Gastroesophageal sphincter (tissue), 4 donors: ENCODE results near the gene GRIA3. TPM values are rescaled to one million over a fixed set of nuclear protein-coding genes. Genes with fewer than 3 reads are reported as not detected.

Experiments used
- ATAC-seq: fragments of 150-250 bp; one replicate; pipeline ENCODE4 v1.9.1; 2016; ENCODE audit warnings: mild to moderate bottlenecking, moderate library complexity
- H3K27ac ChIP-seq, 4 donors: fragments of 200-600 bp; sonication (generic) in 3 of 4; 1 replicate in 3 of 4; 2 replicates in 1 of 4; pipeline ENCODE4 v1.5.1; 2016 to 2019
- H3K27me3 ChIP-seq: fragments of 200-600 bp; sonication (generic); one replicate; pipeline ENCODE4 v1.5.1; 2019
- H3K36me3 ChIP-seq, 2 donors: fragments of 200-600 bp; sonication (generic); one replicate each; pipeline ENCODE4 v1.5.1; 2019; ENCODE audit warnings: control low read depth in 1 of 2
- H3K4me1 ChIP-seq, 3 donors: fragments of 200-600 bp; sonication (generic); 1 replicate in 2 of 3; 2 replicates in 1 of 3; pipeline ENCODE4 v1.5.1; 2016 to 2019; ENCODE audit warnings: control low read depth in 2 of 3
- H3K4me3 ChIP-seq, 2 donors: fragments of 200-600 bp; sonication (generic); one replicate each; pipeline ENCODE4 v1.5.1; 2019; ENCODE audit warnings: mild to moderate bottlenecking in 1 of 2, moderate library complexity in 1 of 2
- H3K9me3 ChIP-seq, 3 donors: fragments of 200-600 bp; sonication (generic); one replicate each; pipeline ENCODE4 v1.5.1; 2017 to 2019; ENCODE audit warnings: control low read depth in 2 of 3
- CTCF ChIP-seq, 4 experiments: fragments of 200-600 bp in 2 of 4; fragments of 450-650 bp in 2 of 4; sonication (generic) in 1 of 4; IDR thresholded peaks; one replicate each; pipeline ENCODE4 v1.5.1; 2017 to 2019; ENCODE audit warnings: antibody characterized with exemption in 4 of 4, mild to moderate bottlenecking in 2 of 4, moderate library complexity in 2 of 4
- EP300 ChIP-seq: sonication (generic); formaldehyde crosslinking; IDR thresholded peaks from one replicate; pipeline ENCODE4 v1.6.1; 2017; ENCODE audit warnings: antibody characterized with exemption, mild to moderate bottlenecking
- POLR2A ChIP-seq, 2 donors: fragments of 450-650 bp; IDR thresholded peaks; one replicate each; pipeline ENCODE4 v1.6.1; 2017; ENCODE audit warnings: antibody characterized with exemption in 2 of 2, mild to moderate bottlenecking in 2 of 2, moderate library complexity in 1 of 2
- POLR2AphosphoS5 ChIP-seq: sonication (generic); formaldehyde crosslinking; IDR thresholded peaks from one replicate; pipeline ENCODE4 v1.6.1; 2017; ENCODE audit warnings: antibody characterized with exemption
- WGBS, 2 donors: methylation state at CpG; one replicate each; pipeline ENCODE4 v1.1.5; 2018; ENCODE audit warnings: low coverage in 1 of 2; 5-methylcytosine and 5-hydroxymethylcytosine counted together
- total RNA-seq, 4 donors: library from RNA; depleted of rRNA; stranded (reverse); fragments of >200 nt; gene quantifications; one replicate each; pipeline ENCODE4 v1.1.0, GENCODE V29; 2016

Gene GRIA3
- total RNA-seq, 4 donors from 2014 or later, result 0.07 to 2.5 (median 1.1) TPM

- ATAC-seq, result no peak
- Histone ChIP-seq H3K4me3 (no peak overlapping the region), H3K36me3 (no peaks in the 10 kb centered on the region), H3K4me1 (peaks cover 0 to 3% (median 0%) of the 10 kb centered on the region in 3 donors), H3K9me3 (no peaks in the 10 kb centered on the region), H3K27ac (no peak overlapping the region), H3K27me3 (no peaks in the 10 kb centered on the region)
- WGBS, 2 donors, result 80 to 100% methylated on average over 5 to 6 of the region's 8 CpGs
- no peak for TF ChIP-seq POLR2AphosphoS5
- TF ChIP-seq EP300, result no peak
- TF ChIP-seq POLR2A (IDR thresholded peaks at IDR 0.05), result no peak
- TF ChIP-seq CTCF (IDR thresholded peaks at IDR 0.05), result no peak
Observed at GRCh38 chrX:123189338-123189737, 5.3 kb downstream of the GRIA3 start.

- TF ChIP-seq EP300 (no peak), POLR2A (IDR thresholded peaks at IDR 0.05) (no peak), POLR2AphosphoS5 (no peak), CTCF (IDR thresholded peaks at IDR 0.05) (no peak)
- Histone ChIP-seq H3K9me3 (no peaks in the 10 kb centered on the region), H3K27ac (no peak overlapping the region), H3K36me3 (no peaks in the 10 kb centered on the region), H3K4me3 (no peak overlapping the region), H3K4me1 (no peaks in the 10 kb centered on the region), H3K27me3 (no peaks in the 10 kb centered on the region)
- WGBS, 2 donors, result 58 to 78% methylated on average over 3 to 4 of the region's 6 CpGs
- ATAC-seq, result no peak
Observed at GRCh38 chrX:123190096-123190495, 6.0 kb downstream of the GRIA3 start.

- TF ChIP-seq POLR2A (IDR thresholded peaks at IDR 0.05), result no peak
- TF ChIP-seq EP300, result no peak
- no peak for TF ChIP-seq POLR2AphosphoS5
- no peak for TF ChIP-seq CTCF (IDR thresholded peaks at IDR 0.05)
- H3K4me3 ChIP-seq, result no peak overlapping the region
- no peaks in the 10 kb centered on the region for H3K9me3 ChIP-seq
- no peak for ATAC-seq
- H3K4me1 ChIP-seq, result no peaks in the 10 kb centered on the region
- H3K36me3 ChIP-seq, result no peaks in the 10 kb centered on the region
- H3K27me3 ChIP-seq, result no peaks in the 10 kb centered on the region
- H3K27ac ChIP-seq, result no peak overlapping the region
- 80% methylated on average over 2 of the region's 4 CpGs; no CpG with 5 or more reads in 1 of the 2 donors for WGBS, 2 donors
Observed at GRCh38 chrX:123193101-123193500, 9.0 kb downstream of the GRIA3 start.

- no peak for ATAC-seq
- no peaks in the 10 kb centered on the region for H3K27me3 ChIP-seq
- no peaks in the 10 kb centered on the region for H3K9me3 ChIP-seq
- TF ChIP-seq POLR2A (IDR thresholded peaks at IDR 0.05) (no peak), POLR2AphosphoS5 (no peak), CTCF (IDR thresholded peaks at IDR 0.05) (no peak), EP300 (no peak)
- H3K36me3 ChIP-seq, result no peaks in the 10 kb centered on the region
- H3K4me3 ChIP-seq, result no peak overlapping the region
- no peak overlapping the region for H3K27ac ChIP-seq
- WGBS, 2 donors, result 100% methylated on average over 1 of the region's 1 CpG; no CpG with 5 or more reads in 1 of the 2 donors
- H3K4me1 ChIP-seq, result no peaks in the 10 kb centered on the region
Observed at GRCh38 chrX:123199338-123199737, 15.3 kb downstream of the GRIA3 start.

GRCh38 chrX:123201720-123202119, 17.6 kb downstream of the GRIA3 start:
- H3K27ac ChIP-seq, result no peak overlapping the region
- no peak for ATAC-seq
- whole genome bisulfite sequencing, 2 donors, result 51 to 59% methylated on average over 5 of the region's 5 CpGs
- no peaks in the 10 kb centered on the region for H3K27me3 ChIP-seq
- no peak overlapping the region for H3K4me3 ChIP-seq
- H3K4me1 ChIP-seq, result no peaks in the 10 kb centered on the region
- no peaks in the 10 kb centered on the region for H3K9me3 ChIP-seq
- H3K36me3 ChIP-seq, result no peaks in the 10 kb centered on the region
- TF ChIP-seq POLR2A (IDR thresholded peaks at IDR 0.05), result no peak
- no peak for TF ChIP-seq CTCF (IDR thresholded peaks at IDR 0.05)
- TF ChIP-seq EP300, result no peak
- TF ChIP-seq POLR2AphosphoS5, result no peak
